K562 (cell line): Measurements from ENCODE around the gene GYS1. TPM values are rescaled to one million over a fixed set of nuclear protein-coding genes. Genes with fewer than 3 reads are reported as not detected.

Experiments used
- PYGO2 ChIP-seq: fragments of 450-650 bp; IDR thresholded peaks from 2 replicates; pipeline ENCODE4 v1.6.1; 2016; ENCODE audit warnings: mild to moderate bottlenecking, missing genetic modification characterization, moderate library complexity, missing compliant biosample characterization
- RBM22 ChIP-seq: fragments of 200-400 bp; formaldehyde crosslinking; IDR thresholded peaks from 2 replicates; pipeline ENCODE4 v1.6.1; 2018; ENCODE audit warnings: low read length, low read depth; ENCODE audit not compliant: poor library complexity, severe bottlenecking
- polyA plus RNA-seq, 8 experiments: library from polyadenylated mRNA; depleted of rRNA in 4 of 8; stranded (reverse) in 5 of 8; unstranded in 3 of 8; fragments of >200 nt; fragmentation: Nextera tagmentation in 2 of 8; fragmentation: Illumina TruSeq in 1 of 8; extraction: Ambion mirVana in 2 of 8; extraction: Trizol in 1 of 8; gene quantifications; 2 replicates each; pipeline versions ENCODE4 v1.2.1 to v1.2.3, GENCODE V29; 2011 to 2014; ENCODE audit warnings: inconsistent platforms in 1 of 8, missing spikeins in 1 of 8
- total RNA-seq, 7 experiments: library from RNA; depleted of rRNA in 6 of 7; stranded (reverse); fragments of >200 nt in 6 of 7; fragmentation: Illumina TruSeq in 2 of 7; extraction: Trizol in 2 of 7; gene quantifications; 2 replicates each; pipeline versions ENCODE4 v1.2.1 to v1.2.3, GENCODE V29; 2011 to 2021; ENCODE audit warnings: low replicate concordance in 1 of 7
- TF ChIP-seq, protein P1 (sequence below): sonication (generic); formaldehyde crosslinking; IDR thresholded peaks from 2 replicates; pipeline ENCODE4 v1.8.0; 2022; ENCODE audit warnings: mild to moderate bottlenecking, missing genetic modification reagents, borderline replicate concordance
- TF ChIP-seq, protein P2 (sequence below): sonication (generic); formaldehyde crosslinking; IDR thresholded peaks from 2 replicates; pipeline ENCODE4 v1.8.0; 2022; ENCODE audit warnings: missing genetic modification reagents, mild to moderate bottlenecking, moderate library complexity, borderline replicate concordance

GYS1 gene
- total and polyA plus RNA-seq, 9 of the 15 experiments (the other 6 are each of a cell fraction or from before 2014, with no cell fraction given), result 1.9 to 31.1 (median 15.2) TPM

DNA sequence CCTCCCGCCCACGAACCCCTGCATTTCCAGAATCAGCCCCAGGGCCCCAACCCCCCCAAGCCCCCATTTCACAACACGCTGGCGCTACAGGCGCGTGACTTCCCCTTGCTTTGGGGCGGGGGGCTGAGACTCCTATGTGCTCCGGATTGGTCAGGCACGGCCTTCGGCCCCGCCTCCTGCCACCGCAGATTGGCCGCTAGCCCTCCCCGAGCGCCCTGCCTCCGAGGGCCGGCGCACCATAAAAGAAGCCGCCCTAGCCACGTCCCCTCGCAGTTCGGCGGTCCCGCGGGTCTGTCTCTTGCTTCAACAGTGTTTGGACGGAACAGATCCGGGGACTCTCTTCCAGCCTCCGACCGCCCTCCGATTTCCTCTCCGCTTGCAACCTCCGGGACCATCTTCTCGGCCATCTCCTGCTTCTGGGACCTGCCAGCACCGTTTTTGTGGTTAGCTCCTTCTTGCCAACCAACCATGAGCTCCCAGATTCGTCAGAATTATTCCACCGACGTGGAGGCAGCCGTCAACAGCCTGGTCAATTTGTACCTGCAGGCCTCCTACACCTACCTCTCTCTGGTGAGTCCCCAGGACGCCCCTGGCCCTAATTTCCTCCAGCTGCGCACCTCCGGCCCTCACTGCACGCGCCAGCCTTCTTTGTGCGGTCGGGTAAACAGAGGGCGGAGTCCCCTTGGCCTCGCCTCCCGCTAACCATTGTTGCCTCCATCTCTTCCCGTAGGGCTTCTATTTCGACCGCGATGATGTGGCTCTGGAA, 27.9 kb downstream of the GYS1 start, which contains the start of gene FTL (continued):
- TF ChIP-seq RBM22 (peak; percentile 88), PYGO2 (tag) (no peak)
- TF ChIP-seq, protein P1, sequence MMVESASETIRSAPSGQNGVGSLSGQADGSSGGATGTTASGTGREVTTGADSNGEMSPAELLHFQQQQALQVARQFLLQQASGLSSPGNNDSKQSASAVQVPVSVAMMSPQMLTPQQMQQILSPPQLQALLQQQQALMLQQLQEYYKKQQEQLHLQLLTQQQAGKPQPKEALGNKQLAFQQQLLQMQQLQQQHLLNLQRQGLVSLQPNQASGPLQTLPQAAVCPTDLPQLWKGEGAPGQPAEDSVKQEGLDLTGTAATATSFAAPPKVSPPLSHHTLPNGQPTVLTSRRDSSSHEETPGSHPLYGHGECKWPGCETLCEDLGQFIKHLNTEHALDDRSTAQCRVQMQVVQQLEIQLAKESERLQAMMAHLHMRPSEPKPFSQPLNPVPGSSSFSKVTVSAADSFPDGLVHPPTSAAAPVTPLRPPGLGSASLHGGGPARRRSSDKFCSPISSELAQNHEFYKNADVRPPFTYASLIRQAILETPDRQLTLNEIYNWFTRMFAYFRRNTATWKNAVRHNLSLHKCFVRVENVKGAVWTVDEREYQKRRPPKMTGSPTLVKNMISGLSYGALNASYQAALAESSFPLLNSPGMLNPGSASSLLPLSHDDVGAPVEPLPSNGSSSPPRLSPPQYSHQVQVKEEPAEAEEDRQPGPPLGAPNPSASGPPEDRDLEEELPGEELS, result no peak; the same call in 1 of the 2 replicates
- TF ChIP-seq, protein P2, sequence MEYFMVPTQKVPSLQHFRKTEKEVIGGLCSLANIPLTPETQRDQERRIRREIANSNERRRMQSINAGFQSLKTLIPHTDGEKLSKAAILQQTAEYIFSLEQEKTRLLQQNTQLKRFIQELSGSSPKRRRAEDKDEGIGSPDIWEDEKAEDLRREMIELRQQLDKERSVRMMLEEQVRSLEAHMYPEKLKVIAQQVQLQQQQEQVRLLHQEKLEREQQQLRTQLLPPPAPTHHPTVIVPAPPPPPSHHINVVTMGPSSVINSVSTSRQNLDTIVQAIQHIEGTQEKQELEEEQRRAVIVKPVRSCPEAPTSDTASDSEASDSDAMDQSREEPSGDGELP, result peak; percentile 77
